HCT116 (cell line): ENCODE measurements around the gene PPP3R1. TPM values are rescaled to one million over a fixed set of nuclear protein-coding genes. Genes with fewer than 3 reads are reported as not detected.

Experiments used
- ATAC-seq: fragments of 200-7000 bp; cut with Tn5 transposase; 2 replicates; pipeline ENCODE4 v1.9.1; 2020; ENCODE audit warnings: mild to moderate bottlenecking, moderate library complexity
- BruUV-seq: library from RNA; stranded (reverse); fragments of 400-500 nt; replicated peaks from 2 replicates; lab custom pipeline; 2021; lab: Mats Ljungman, UMichigan
- CTCF ChIA-PET: fragments of 300-600 bp; sonication (Branson Sonifier 250); formaldehyde crosslinking; loops from one replicate; lab custom pipeline; 2021; ENCODE audit warnings: antibody characterized with exemption; lab: Charles Lee
- POLR2A ChIA-PET: fragments of 300-600, 350-600 bp; sonication (Branson Sonifier 250); formaldehyde crosslinking; loops from one replicate; lab custom pipeline; 2021; ENCODE audit warnings: antibody characterized with exemption; lab: Charles Lee
- RAD21 ChIA-PET, 2 experiments: fragments of 300-600 bp; sonication (Branson Sonifier 250); formaldehyde crosslinking; loops; one replicate each; lab custom pipeline; 2023; ENCODE audit warnings: low total read pairs in 2 of 2; ENCODE audit not compliant: uncharacterized antibody in 2 of 2, unreplicated experiment in 2 of 2, low non-redundant PET in 1 of 2; lab: Charles Lee
- DNase-seq: peaks from one replicate; pipeline ENCODE4 v3.0.0-alpha.2; 2010; ENCODE audit warnings: low read depth, low spot score
- H2AFZ ChIP-seq: fragments of 200-600 bp; shearing (Covaris generic), sonication (generic); 2 replicates; pipeline ENCODE4 v1.6.1; 2017; ENCODE audit warnings: low read depth, mixed run types, mixed read lengths, antibody characterized with exemption, low read length; ENCODE audit not compliant: poor library complexity, severe bottlenecking
- H3K27ac ChIP-seq: 2 replicates; pipeline ENCODE4 v1.5.1; 2012; ENCODE audit warnings: low read depth, low read length
- H3K27me3 ChIP-seq: fragments of 200-600 bp; sonication (generic); 2 replicates; pipeline ENCODE4 v1.6.1; 2016; ENCODE audit warnings: mixed run types, low read length, mixed read lengths; ENCODE audit not compliant: insufficient read depth
- H3K36me3 ChIP-seq, 2 experiments: fragments of 200-500 bp in 1 of 2; fragments of 200-600 bp in 1 of 2; sonication (Bioruptor generic) in 1 of 2; sonication (generic) in 1 of 2; 2 replicates each; pipeline versions ENCODE4 v1.5.1 to v1.6.1; 2014 to 2016; ENCODE audit warnings: low read length in 2 of 2, inconsistent platforms in 1 of 2, mixed read lengths in 1 of 2, mixed run types in 1 of 2; ENCODE audit not compliant: insufficient read depth in 2 of 2, control insufficient read depth in 1 of 2
- H3K4me1 ChIP-seq, 2 experiments: fragments of 200-600 bp in 1 of 2; sonication (generic) in 1 of 2; 2 replicates each; pipeline versions ENCODE4 v1.5.1 to v1.6.1; 2012 to 2017; ENCODE audit warnings: low read length in 2 of 2, inconsistent platforms in 1 of 2, mild to moderate bottlenecking in 1 of 2, mixed read lengths in 1 of 2, mixed run types in 1 of 2, moderate library complexity in 1 of 2; ENCODE audit not compliant: insufficient read depth in 2 of 2, control insufficient read depth in 1 of 2
- H3K4me2 ChIP-seq: fragments of 200-600 bp; sonication (generic); 2 replicates; pipeline ENCODE4 v1.6.1; 2017; ENCODE audit warnings: mixed run types, low read length, mixed read lengths
- H3K4me3 ChIP-seq, 2 experiments: fragments of 200-600 bp in 1 of 2; sonication (generic) in 1 of 2; replicated peaks in 1 of 2; 2 replicates each; pipeline ENCODE4 v1.5.1; 2011 to 2016; ENCODE audit warnings: low read length in 2 of 2, control low read depth in 1 of 2, low read depth in 1 of 2, mild to moderate bottlenecking in 1 of 2, mixed read lengths in 1 of 2, mixed run types in 1 of 2
- H3K79me2 ChIP-seq: fragments of 200-600 bp; sonication (generic); 2 replicates; pipeline ENCODE4 v1.6.1; 2017; ENCODE audit warnings: mild to moderate bottlenecking, mixed run types, low read length, moderate library complexity, mixed read lengths; ENCODE audit not compliant: insufficient read depth
- H3K9ac ChIP-seq: fragments of 200-600 bp; sonication (generic); 2 replicates; pipeline ENCODE4 v1.6.1; 2016; ENCODE audit warnings: low read length, mixed read lengths
- H3K9me2 ChIP-seq: fragments of 200-600 bp; sonication (generic), shearing (Covaris generic); 2 replicates; pipeline ENCODE4 v1.6.1; 2017; ENCODE audit warnings: mixed run types, mild to moderate bottlenecking, moderate library complexity; ENCODE audit not compliant: insufficient read depth
- H3K9me3 ChIP-seq, 2 experiments: fragments of 200-500 bp in 1 of 2; fragments of 200-600 bp in 1 of 2; sonication (Bioruptor generic) in 1 of 2; sonication (generic) in 1 of 2; 2 replicates each; pipeline ENCODE4 v1.6.1; 2014 to 2017; ENCODE audit warnings: low read length in 2 of 2, mixed read lengths in 2 of 2, inconsistent platforms in 1 of 2, low read depth in 1 of 2, mild to moderate bottlenecking in 1 of 2, mixed run types in 1 of 2, moderate library complexity in 1 of 2; ENCODE audit not compliant: control insufficient read depth in 1 of 2, insufficient read depth in 1 of 2
- H4K20me1 ChIP-seq: fragments of 200-600 bp; sonication (generic), shearing (Covaris generic); 2 replicates; pipeline ENCODE4 v1.6.1; 2017; ENCODE audit warnings: mixed run types, mild to moderate bottlenecking, moderate library complexity; ENCODE audit not compliant: insufficient read depth
- CEBPB ChIP-seq: IDR thresholded peaks from 2 replicates; pipeline ENCODE4 v1.6.1; 2012; ENCODE audit warnings: low read depth
- ELF1 ChIP-seq: IDR thresholded peaks from 2 replicates; pipeline ENCODE4 v1.6.1; 2012; ENCODE audit warnings: low read depth, borderline replicate concordance
- EZH2 ChIP-seq: fragments of 200-600 bp; sonication (generic); IDR thresholded peaks from 2 replicates; pipeline ENCODE4 v1.6.1; 2017; ENCODE audit warnings: antibody characterized with exemption, mixed run types
- FOSL1 ChIP-seq: IDR thresholded peaks from 2 replicates; pipeline ENCODE4 v1.6.1; 2012; ENCODE audit warnings: low read depth
- JUND ChIP-seq: IDR thresholded peaks from 2 replicates; pipeline ENCODE4 v1.6.1; 2012
- MAX ChIP-seq: IDR thresholded peaks from 2 replicates; pipeline ENCODE4 v1.6.1; 2012
- POLR2AphosphoS5 ChIP-seq: IDR thresholded peaks from 2 replicates; pipeline ENCODE4 v1.6.1; 2011; ENCODE audit warnings: mild to moderate bottlenecking, low read depth, low read length, moderate library complexity
- RAD21 ChIP-seq: IDR thresholded peaks from 2 replicates; pipeline ENCODE4 v1.6.1; 2012; ENCODE audit warnings: low read depth, mild to moderate bottlenecking
- REST ChIP-seq: IDR thresholded peaks from 2 replicates; pipeline ENCODE4 v1.6.1; 2012; ENCODE audit warnings: low read depth
- SIN3A ChIP-seq: IDR thresholded peaks from 2 replicates; pipeline ENCODE4 v1.6.1; 2012; ENCODE audit warnings: low read depth
- YY1 ChIP-seq: IDR thresholded peaks from 2 replicates; pipeline ENCODE4 v1.6.1; 2011; ENCODE audit warnings: low read length, low read depth, moderate library complexity, mild to moderate bottlenecking; ENCODE audit not compliant: insufficient replicate concordance; ENCODE audit errors: extremely low read depth
- ZBTB33 ChIP-seq: IDR thresholded peaks from 2 replicates; pipeline ENCODE4 v1.6.1; 2011; ENCODE audit warnings: mild to moderate bottlenecking, low read length, moderate library complexity; ENCODE audit not compliant: insufficient replicate concordance; ENCODE audit errors: extremely low read depth
- ZFX ChIP-seq: fragments of 450-650 bp; IDR thresholded peaks from 2 replicates; pipeline ENCODE4 v1.6.1; 2017
- intact Hi-C: fragments of 100-400 bp; cut with micrococcal nuclease; formaldehyde crosslinking; loops from 2 replicates; pipeline ENCODE4 v1.10.0; 2022
- total RNA-seq: library from RNA; stranded (reverse); gene quantifications from one replicate; pipeline ENCODE4 v1.2.1, GENCODE V29; 2021; ENCODE audit not compliant: unreplicated experiment

The PPP3R1 gene
- total RNA-seq, 1 experiment from 2014 or later = 69.9 TPM

- TF ChIP-seq ZBTB33 = no peak
- no peak for TF ChIP-seq REST
- TF ChIP-seq ZFX = no peak
- TF ChIP-seq, all 23 proteins: peak for 0
Observed at GRCh38 chr2:68291314-68291713, 39.0 kb upstream of the PPP3R1 start (continued).

GRCh38 chr2:68290901-68291300, 38.6 kb upstream of the PPP3R1 start:
- H3K27me3 ChIP-seq = peaks cover 5% of the 10 kb centered on the region; the same call in 1 of the 2 replicates
- no peaks in the 10 kb centered on the region for H3K4me1 ChIP-seq
- H2AFZ ChIP-seq = no peak overlapping the region
- intact Hi-C loops = no loop called here
- H3K27ac ChIP-seq = no peak overlapping the region
- RAD21 ChIA-PET = no interaction called here
- no peaks in the 10 kb centered on the region for H4K20me1 ChIP-seq
- POLR2A ChIA-PET = no interaction called here
- DNase-seq (no peak), ATAC-seq (no peak)
- no peaks in the 10 kb centered on the region for H3K9me3 ChIP-seq
- no peak overlapping the region for H3K9ac ChIP-seq
- no peaks in the 10 kb centered on the region for H3K9me2 ChIP-seq
- no TSS peak for BruUV-seq
- H3K79me2 ChIP-seq = no peaks in the 10 kb centered on the region
- CTCF ChIA-PET = interaction anchor here (2.4 to 2.9 kb wide), 2 partner anchors 9 to 169 kb away, joined by 19 to 31 read pairs; no protein-coding TSS in a partner anchor
- H3K4me2 ChIP-seq = no peak overlapping the region
- H3K36me3 ChIP-seq = no peaks in the 10 kb centered on the region
- H3K4me3 ChIP-seq = no peak overlapping the region
- TF ChIP-seq EZH2 = no peak
- TF ChIP-seq SIN3A = no peak
- no peak for TF ChIP-seq REST
- TF ChIP-seq FOSL1 = no peak
- no peak for TF ChIP-seq CEBPB
- no peak for TF ChIP-seq JUND
- TF ChIP-seq RAD21 = no peak
- no peak for TF ChIP-seq ELF1
- no peak for TF ChIP-seq YY1
- TF ChIP-seq ZBTB33 = no peak
- TF ChIP-seq MAX = no peak
- TF ChIP-seq POLR2AphosphoS5 = no peak
